DOHH2 (cell line): ENCODE measurements around the gene RAB6C.
"Not testable (repeated sequence)": the region's sequence is repeated elsewhere in the genome, so short reads cannot be mapped to it uniquely, and the experiment has no call there.

Source experiments
- H3F3A ChIP-seq: fragments of 200-600 bp; sonication (generic), shearing (Covaris generic); 2 replicates; pipeline ENCODE4 v1.6.0; 2016; ENCODE audit warnings: antibody characterized with exemption, mild to moderate bottlenecking; ENCODE audit not compliant: control insufficient read depth, insufficient read depth
- H3K27ac ChIP-seq: fragments of 200-600 bp; sonication (generic); 2 replicates; pipeline ENCODE4 v1.5.1; 2014; ENCODE audit warnings: low read depth, mild to moderate bottlenecking, low read length, moderate library complexity
- H3K27me3 ChIP-seq: fragments of 200-600 bp; sonication (generic); 2 replicates; pipeline ENCODE4 v1.6.1; 2014; ENCODE audit warnings: mild to moderate bottlenecking, low read length, mixed read lengths; ENCODE audit not compliant: control insufficient read depth
- H3K36me3 ChIP-seq: fragments of 200-600 bp; sonication (generic); 2 replicates; pipeline ENCODE4 v1.6.1; 2014; ENCODE audit warnings: mild to moderate bottlenecking, low read length, moderate library complexity, mixed read lengths; ENCODE audit not compliant: control insufficient read depth
- H3K4me1 ChIP-seq: fragments of 200-600 bp; sonication (generic); 2 replicates; pipeline ENCODE4 v1.6.1; 2014; ENCODE audit warnings: mild to moderate bottlenecking, low read length, mixed read lengths; ENCODE audit not compliant: control insufficient read depth
- H3K4me2 ChIP-seq: fragments of 200-600 bp; sonication (generic); 2 replicates; pipeline ENCODE4 v1.6.0; 2014; ENCODE audit warnings: mild to moderate bottlenecking, low read length, moderate library complexity
- H3K4me3 ChIP-seq: fragments of 200-600 bp; sonication (generic); 2 replicates; pipeline ENCODE4 v1.5.1; 2014; ENCODE audit warnings: mild to moderate bottlenecking, low read length, mixed read lengths
- H3K79me2 ChIP-seq: fragments of 200-600 bp; sonication (generic); 2 replicates; pipeline ENCODE4 v1.6.1; 2014; ENCODE audit warnings: mild to moderate bottlenecking, low read length, mixed read lengths; ENCODE audit not compliant: control insufficient read depth
- H3K9me2 ChIP-seq: fragments of 200-600 bp; sonication (generic); replicated peaks from 2 replicates; pipeline ENCODE4 v1.6.1; 2014; ENCODE audit warnings: mild to moderate bottlenecking, low read length, mixed read lengths; ENCODE audit not compliant: control insufficient read depth
- H3K9me3 ChIP-seq: fragments of 200-600 bp; sonication (generic); 2 replicates; pipeline ENCODE4 v1.6.1; 2014; ENCODE audit warnings: antibody characterized with exemption, low read length, mixed read lengths; ENCODE audit not compliant: control insufficient read depth, insufficient read depth
- H4K20me1 ChIP-seq: fragments of 200-600 bp; sonication (generic); 2 replicates; pipeline ENCODE4 v1.6.0; 2014; ENCODE audit warnings: low read depth, mild to moderate bottlenecking, antibody characterized with exemption, low read length, moderate library complexity; ENCODE audit not compliant: control insufficient read depth, insufficient read depth
- CTCF ChIP-seq: fragments of 200-600 bp; sonication (generic); IDR thresholded peaks from one replicate; pipeline ENCODE4 v1.5.1; 2014; ENCODE audit warnings: antibody characterized with exemption, mild to moderate bottlenecking, low read depth, low read length; ENCODE audit not compliant: poor library complexity, severe bottlenecking
- EZH2phosphoT487 ChIP-seq: fragments of 200-600 bp; sonication (generic); IDR thresholded peaks from 2 replicates; pipeline ENCODE4 v1.6.1; 2017; ENCODE audit warnings: borderline replicate concordance, mild to moderate bottlenecking, antibody characterized with exemption, low read length, moderate library complexity, mixed read lengths

Gene RAB6C

GRCh38 chr2:129979629-129980155 lies at the start of gene RAB6C:
RAB6C (plus strand) TSS chr2:129979666; CDS start chr2:129980116, 450 bp downstream.
- not testable (repeated sequence) for H3K4me2 ChIP-seq, H3K9me2 ChIP-seq, H3K4me3 ChIP-seq, H4K20me1 ChIP-seq, H3K79me2 ChIP-seq, H3F3A ChIP-seq, H3K4me1 ChIP-seq, H3K27ac ChIP-seq, H3K36me3 ChIP-seq, H3K9me3 ChIP-seq, H3K27me3 ChIP-seq

GRCh38 chr2:129930451-129930850 lies 49.0 kb upstream of the RAB6C start:
- Histone ChIP-seq H3K79me2 (no peaks in the 10 kb centered on the region), H3K27ac (no peak overlapping the region), H3K9me2 (no peaks in the 10 kb centered on the region), H3K27me3 (peaks cover 3% of the 10 kb centered on the region; the same call in 1 of the 2 replicates), H3K9me3 (no peaks in the 10 kb centered on the region), H3K4me3 (no peak overlapping the region), H3K36me3 (no peaks in the 10 kb centered on the region), H3K4me1 (no peaks in the 10 kb centered on the region), H3F3A (no peaks in the 10 kb centered on the region), H4K20me1 (no peaks in the 10 kb centered on the region), H3K4me2 (no peak overlapping the region)
- no peak for TF ChIP-seq EZH2phosphoT487
- TF ChIP-seq CTCF, result no peak

DNA sequence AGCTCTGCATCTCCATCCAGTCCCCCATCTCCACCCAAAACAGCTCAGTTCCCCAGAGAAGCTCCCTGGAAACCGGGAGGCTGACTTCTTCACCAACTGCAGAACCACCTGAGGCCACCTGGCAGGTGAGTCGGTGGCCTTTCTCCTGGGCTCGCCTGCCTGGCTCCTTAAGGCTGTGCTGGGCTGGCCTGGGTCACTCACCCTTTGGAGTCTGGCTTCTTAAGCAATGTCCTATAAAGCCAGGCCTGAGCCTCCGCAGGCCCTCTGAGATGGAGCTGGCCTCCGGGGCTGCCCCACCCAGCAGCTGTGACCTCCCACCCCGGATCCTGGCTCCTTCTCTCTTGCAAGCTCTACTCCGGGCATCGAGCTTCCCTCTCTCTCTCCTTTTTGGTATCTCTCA lies 46.1 kb upstream of the RAB6C start:
- not testable (repeated sequence) for H4K20me1 ChIP-seq, H3K9me3 ChIP-seq, H3K27ac ChIP-seq, H3K9me2 ChIP-seq, H3K4me1 ChIP-seq, H3K27me3 ChIP-seq, H3K79me2 ChIP-seq, H3K4me3 ChIP-seq, H3K36me3 ChIP-seq, H3F3A ChIP-seq, H3K4me2 ChIP-seq

DNA sequence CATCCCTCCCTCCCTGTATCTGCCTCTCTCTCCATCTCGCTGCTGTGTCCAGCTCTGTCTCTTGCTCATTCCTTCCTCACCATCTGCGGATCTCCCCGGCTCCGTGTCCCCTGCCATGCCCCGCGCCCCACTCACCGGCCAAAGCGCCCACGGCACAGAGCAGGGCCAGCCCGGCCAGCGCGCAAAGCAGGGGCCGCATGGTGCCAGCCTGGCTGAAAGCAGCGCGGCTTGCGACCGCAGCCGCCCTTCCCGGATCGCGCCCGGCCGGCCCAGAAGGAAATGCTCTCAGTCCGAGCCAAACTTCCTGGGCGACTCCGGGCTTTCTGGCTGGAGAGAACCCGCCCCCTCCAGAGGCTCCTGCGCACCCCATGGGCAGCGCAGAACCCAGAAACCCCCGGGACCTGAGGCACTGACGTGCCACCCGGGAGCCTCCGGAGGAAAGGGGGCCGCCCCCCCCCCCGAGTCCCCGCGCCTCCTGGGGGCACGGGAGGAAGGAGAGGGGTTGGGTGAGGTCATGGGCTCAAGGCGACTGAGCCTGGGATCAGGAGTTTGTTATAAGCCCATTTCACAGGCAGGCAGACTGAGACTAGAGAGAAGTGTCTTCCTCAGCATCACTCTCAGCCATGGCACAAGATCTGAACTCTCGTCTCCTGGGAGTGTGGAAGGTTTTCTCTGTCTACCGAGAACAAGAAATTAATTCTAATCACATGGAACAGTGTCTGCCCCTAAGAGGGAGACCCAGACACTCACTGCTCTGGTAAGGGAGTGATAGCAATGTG lies 45.2 kb upstream of the RAB6C start:
- Histone ChIP-seq H3K27me3 (peaks cover 3% of the 10 kb centered on the region; the same call in 1 of the 2 replicates), H3K9me3 (no peaks in the 10 kb centered on the region), H3K4me2 (no peak overlapping the region), H4K20me1 (no peaks in the 10 kb centered on the region), H3K36me3 (no peaks in the 10 kb centered on the region), H3K9me2 (no peaks in the 10 kb centered on the region), H3K27ac (no peak overlapping the region), H3K4me1 (no peaks in the 10 kb centered on the region), H3F3A (no peaks in the 10 kb centered on the region), H3K79me2 (no peaks in the 10 kb centered on the region), H3K4me3 (no peak overlapping the region)
- TF ChIP-seq EZH2phosphoT487, result no peak
- TF ChIP-seq CTCF, result no peak
